SK-N-SH (cell line): ENCODE results near the gene TFF1.

ENCODE experiments used
- CHD2 ChIP-seq: fragments of 150-350 bp; IDR thresholded peaks from 2 replicates; pipeline ENCODE4 v1.6.1; 2018; ENCODE audit warnings: low read length; ENCODE audit not compliant: partially characterized antibody
- CTCF ChIP-seq: fragments of 200-600 bp; sonication (generic); IDR thresholded peaks from 2 replicates; pipeline ENCODE4 v1.6.1; 2017; ENCODE audit warnings: antibody characterized with exemption, mild to moderate bottlenecking, moderate library complexity
- FOXM1 ChIP-seq: IDR thresholded peaks from 2 replicates; pipeline ENCODE4 v1.4.0; 2012; ENCODE audit warnings: low read depth, mild to moderate bottlenecking
- IRF3 ChIP-seq: fragments of 150-350 bp; IDR thresholded peaks from 2 replicates; pipeline ENCODE4 v1.6.1; 2016; ENCODE audit warnings: mild to moderate bottlenecking, low read depth, low read length
- POLR2AphosphoS5 ChIP-seq: IDR thresholded peaks from 2 replicates; pipeline ENCODE4 v1.6.1; 2012; ENCODE audit warnings: low read depth, low read length
- RXRA ChIP-seq: IDR thresholded peaks from 2 replicates; pipeline ENCODE4 v1.4.0; 2012; ENCODE audit warnings: low read depth, mild to moderate bottlenecking, borderline replicate concordance
- SIN3A ChIP-seq: IDR thresholded peaks from 2 replicates; pipeline ENCODE4 v1.6.1; 2012; ENCODE audit warnings: low read depth, mild to moderate bottlenecking, low read length, moderate library complexity, borderline replicate concordance
- TAF1 ChIP-seq: IDR thresholded peaks from 2 replicates; pipeline ENCODE4 v1.6.1; 2012; ENCODE audit warnings: low read depth, mild to moderate bottlenecking, low read length, moderate library complexity, borderline replicate concordance
- TCF12 ChIP-seq: IDR thresholded peaks from 2 replicates; pipeline ENCODE4 v1.4.0; 2012

GRCh38 chr21:42389449-42389835 lies 23.1 kb upstream of the TFF1 start:
- TF ChIP-seq CTCF (no peak), IRF3 (no peak), CHD2 (no peak), TAF1 (no peak), SIN3A (no peak), POLR2AphosphoS5 (no peak), TCF12 (no peak), FOXM1 (no peak), RXRA (no peak)
